OCI-M1 (cell line): ENCODE results near the gene KRTAP10-2.
"Not testable (repeated sequence)": the region's sequence is repeated elsewhere in the genome, so short reads cannot be mapped to it uniquely, and the experiment has no call there.

Source experiments
- DNase-seq: peaks from one replicate; lab custom pipeline; 2025; lab: John Stamatoyannopoulos, UW

KRTAP10-2 gene

DNA sequence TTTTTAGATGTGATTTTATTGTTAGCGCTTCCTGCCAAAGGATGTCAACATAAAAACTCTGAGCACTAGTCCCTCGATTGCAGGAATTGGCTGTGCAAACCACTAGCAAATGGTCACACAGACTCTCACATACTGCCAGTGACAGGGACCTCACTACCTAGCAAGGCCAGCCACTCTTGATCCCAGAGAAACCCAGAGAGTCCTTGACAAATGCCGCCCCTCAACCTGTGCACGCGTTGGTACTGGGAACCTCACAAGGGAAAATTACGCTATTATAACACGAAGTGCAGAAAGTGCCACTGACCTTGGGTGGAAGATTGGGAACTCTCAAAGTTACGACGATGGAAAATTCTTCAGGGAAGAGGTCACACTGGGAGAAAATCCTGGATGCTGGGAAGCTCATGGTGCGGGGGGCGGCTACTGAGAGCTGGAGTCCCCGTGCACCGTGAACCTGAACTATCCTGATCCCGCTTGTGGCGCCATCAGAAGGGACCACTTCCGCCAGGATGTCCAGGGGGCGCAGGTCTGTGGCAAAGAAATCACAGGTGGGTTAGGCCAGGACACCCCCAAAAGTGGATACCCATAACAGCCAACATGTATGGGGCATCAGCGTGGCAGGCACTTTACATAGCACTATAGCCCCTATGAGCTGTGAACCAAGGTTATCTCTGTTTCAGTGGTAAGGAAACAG is 16.3 kb upstream of the KRTAP10-2 start:
- no peak for DNase-seq

DNA sequence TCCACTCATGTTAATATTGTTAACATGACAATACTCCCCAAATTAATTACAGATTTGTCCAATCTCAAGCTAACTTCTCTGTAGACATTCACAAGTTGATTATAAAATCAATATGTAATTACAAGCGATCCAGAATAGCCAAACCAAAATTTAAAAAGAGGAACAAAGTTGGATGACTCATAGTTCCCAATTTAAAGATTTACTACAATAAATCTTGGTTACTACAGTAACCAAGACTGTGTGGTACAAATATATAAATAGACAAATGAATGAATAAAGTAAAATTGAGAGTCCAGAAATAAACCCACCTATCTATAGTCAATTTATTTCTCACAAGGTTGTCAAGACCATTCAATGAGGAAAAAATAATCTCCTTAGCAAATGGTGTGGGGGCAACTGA is 15.1 kb upstream of the KRTAP10-2 start:
- peak; percentile 75 for DNase-seq

DNA sequence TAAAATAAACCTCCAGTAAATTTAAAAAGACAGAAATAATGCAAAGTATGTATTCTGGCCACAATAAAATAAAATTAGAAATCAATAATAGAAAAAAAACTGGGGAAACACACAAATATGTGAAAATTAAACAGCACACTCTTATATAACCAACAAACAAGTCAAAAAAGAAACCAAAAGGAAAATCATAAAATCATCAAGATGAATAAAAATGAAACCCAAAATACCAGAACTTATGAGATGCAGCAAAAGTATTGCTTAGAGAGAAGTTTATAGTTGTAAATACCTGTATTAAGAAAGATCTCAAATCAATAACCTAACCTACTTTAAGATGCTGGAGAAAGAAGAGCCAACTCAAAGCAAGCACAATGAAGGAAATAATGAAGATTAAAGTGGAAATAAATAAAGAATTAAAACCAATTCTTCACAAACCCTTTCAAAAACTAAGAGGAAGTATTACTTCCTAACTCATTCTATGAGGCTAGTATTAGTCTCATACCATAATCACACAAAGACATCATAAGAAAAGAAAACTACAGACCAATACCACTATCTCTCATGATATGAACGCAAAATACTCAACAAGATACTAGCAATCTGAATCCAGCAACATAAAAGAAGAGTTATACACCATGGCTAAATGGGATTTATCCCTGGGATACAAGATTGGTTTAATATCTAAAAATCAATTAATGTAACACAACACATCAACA is 13.7 kb upstream of the KRTAP10-2 start:
- DNase-seq = no peak

DNA sequence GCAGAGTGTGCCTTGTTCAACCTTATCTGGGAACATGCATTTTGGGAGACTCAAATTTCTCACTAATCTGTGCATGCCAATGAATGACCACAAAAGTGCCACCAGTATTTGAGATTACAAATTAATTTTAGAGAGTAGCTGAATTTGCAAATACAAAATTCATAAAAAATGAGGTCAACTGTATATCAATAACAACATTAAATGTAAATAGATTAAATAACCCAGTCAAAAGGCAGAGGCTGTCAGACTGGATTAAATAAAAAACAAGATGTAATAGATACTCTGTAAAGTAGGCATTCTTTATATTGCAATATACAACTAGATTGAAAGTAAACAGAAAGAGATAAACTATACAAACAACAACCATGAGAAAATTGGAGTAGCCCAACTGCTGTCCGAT is 12.8 kb upstream of the KRTAP10-2 start:
- DNase-seq = no peak

DNA sequence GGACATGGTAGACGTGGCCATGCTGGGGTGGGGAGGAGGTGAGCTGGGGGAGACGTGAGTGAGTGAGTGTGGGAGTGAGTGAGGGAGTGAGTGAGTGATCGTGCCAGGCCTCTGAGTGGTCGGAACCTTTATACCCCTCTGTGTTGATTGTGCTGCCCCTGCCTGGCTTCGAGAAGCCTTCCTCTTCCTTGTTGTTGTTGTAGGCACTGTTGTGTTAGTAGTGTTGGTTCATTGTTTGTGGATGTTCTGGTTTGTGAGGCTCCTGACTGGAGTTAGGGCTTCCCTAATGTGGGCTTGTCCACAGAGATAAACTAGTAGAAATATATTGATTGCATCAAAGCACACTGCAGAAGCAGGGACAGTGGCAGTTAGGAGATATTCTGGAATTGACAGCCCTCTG is 7.4 kb upstream of the KRTAP10-2 start, which contains the start of gene KRTAP10-3:
Gene KRTAP10-3 (minus strand): TSS at position 101 of the 400 bp plus-strand sequence. CDS start 80 bp downstream, at position 21.
- DNase-seq = no peak

DNA sequence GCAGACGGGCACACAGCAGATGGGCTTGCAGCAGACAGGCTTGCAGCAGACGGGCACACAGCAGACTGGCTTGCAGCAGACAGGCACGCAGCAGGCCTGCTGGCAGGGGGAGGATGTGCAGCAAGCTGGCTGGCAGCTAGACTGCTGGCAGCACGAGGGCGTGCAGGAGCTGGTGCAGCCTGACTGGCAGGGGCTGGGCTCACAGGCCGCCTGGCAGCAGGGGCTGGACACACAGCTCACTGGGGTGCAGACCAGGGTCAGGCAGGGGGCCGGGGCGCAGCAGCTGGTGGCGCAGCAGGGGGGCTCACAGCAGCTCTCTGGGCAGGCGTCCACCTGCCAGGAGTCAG is 7.0 kb upstream of the KRTAP10-2 start:
- not testable (repeated sequence) for DNase-seq

DNA sequence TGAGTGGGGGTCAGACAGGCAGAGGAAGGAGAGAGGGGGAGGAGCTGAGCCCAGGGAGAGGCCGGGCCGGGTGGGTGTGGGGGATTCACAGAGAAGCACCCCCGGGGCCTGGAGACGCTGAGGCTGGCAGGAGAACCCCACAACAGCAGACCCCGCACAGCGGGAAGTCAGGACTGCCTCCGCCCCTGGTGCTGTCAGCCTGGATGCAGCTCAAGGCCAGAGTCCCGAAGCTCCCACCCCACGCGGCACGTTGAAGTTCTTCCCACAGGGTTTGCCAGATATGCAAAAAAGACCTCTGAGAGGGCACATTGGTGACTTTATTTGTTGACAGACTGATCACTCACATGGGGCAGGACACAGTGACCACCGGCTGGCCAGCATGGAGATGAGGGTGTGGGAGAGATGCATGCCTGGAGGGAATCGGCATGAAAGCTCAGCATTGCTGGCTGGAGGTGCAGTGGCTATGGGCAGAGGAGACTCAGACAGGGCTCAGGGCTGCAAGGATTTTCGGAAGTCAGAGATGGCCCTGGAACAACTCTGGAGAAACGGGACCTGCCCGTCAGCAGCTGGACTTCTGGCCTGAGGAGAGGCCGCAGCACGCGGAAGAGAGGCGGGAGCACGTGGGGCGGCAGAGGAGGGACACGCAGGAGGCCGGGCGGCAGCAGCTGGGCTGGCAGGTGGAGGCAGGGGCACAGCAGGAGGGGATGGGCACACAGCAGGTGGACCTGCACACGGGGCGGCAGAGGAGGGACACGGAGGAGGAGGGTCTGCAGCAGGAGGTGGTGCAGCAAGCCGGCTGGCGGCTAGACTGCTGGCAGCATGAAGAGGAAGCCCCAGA is 6.4 kb upstream of the KRTAP10-2 start:
- DNase-seq = no peak

DNA sequence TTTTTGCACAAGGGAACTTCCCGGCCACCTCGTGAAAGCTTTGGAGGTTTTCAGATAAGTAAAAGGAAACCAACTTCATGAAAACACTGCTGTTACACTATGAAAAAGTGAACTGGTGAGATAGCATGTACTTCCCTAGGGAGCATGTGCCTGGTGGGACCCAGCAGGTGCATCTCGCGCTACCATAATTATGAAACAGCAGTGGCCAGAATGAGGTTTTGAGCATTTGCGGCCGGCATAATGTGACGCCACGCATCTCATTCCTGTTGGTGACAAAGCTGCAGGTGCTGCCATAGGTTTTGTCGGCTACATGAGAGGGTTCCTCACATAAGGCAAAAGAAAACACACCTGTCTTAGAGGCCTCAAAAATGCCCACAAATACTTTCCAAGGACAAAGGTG is 5.6 kb upstream of the KRTAP10-2 start:
- no peak for DNase-seq

DNA sequence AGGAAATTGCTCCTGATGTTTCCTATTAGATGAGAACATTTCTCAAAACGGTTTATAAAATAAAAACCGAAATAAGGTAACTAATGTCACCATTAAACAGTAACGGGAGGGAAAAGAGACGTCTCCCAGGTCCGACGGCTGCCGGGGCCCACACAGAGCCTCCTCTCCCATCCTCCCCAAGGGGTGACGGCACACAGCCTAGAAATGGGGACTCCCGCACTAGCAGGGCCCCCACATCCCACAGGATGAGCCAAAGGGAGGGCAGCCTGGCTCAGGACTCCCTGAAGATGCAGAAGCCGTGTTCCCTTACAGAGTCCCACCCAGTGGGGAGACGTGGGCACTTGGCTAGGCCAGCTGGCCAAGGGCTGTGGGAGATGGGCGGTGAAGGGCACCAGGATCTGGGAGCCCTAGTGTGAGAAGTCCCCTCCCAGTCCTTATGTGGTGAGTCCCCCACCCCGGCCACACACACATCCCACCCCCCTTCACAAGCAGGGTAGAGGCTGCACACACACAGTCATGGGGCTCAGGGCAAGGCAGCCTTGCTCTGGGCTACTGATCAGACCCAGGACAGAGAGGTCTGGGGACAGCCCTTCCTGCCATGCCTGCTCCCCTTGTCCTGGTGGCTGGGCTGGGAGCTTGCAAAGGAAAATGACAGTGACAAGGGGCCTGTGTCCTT is 4.0 kb upstream of the KRTAP10-2 start:
- DNase-seq = no peak

DNA sequence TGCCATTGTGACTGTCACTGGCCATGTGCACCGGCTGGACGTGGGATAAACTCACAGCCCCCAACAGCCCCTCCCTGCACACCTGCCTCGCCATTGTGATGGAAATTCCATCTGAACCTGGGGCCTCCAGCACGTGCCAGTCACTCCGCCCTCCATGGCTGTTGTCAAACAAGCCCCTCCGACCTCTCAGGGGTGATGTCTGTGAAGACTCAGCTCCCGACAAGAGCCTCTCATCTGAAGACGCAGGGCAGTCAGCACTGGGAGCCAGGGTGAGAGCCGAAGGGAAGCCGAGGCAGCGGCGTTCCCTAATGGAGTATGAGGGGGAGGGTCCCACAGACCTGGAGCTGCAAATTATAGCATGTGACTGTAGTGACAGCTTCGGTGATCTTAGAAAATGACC is 1.4 kb upstream of the KRTAP10-2 start:
- no peak for DNase-seq

DNA sequence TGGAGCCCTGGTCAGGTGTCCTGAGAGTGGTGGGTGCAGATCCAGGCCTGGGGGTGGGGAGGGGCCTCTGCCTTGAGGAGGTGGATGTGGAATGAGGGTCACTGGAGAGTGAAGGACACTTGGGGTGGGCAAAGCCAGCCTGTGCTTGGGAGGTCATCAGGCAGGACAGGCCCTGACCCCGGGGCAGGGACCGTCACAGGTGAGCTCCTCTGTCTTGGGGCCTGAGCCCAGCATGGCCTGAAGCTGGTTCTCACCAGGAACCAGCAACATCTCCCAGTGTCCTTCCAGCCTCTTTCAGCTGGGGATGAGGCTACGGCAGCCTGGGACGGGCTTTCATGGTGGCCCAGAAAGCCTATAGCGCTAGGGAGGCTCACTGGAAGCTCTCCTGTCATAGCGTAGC is 831 bp upstream of the KRTAP10-2 start:
- no peak for DNase-seq

DNA sequence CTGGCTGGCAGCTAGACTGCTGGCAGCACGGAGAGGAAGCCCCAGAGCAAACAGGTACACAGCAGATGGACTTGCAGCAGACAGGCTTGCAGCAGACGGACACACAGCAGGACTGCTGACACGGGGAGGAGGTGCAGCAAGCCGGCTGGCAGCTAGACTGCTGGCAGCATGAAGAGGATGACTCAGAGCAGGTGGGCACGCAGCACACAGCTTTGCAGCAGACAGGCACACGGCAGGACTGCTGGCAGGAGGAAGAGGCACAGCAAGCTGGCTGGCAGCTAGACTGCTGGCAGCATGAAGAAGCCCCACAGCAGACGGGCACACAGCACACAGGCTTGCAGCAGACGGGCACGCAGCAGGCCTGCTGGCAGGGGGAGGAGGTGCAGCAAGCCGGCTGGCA is 498 bp downstream of the KRTAP10-2 start:
- no peak for DNase-seq

DNA sequence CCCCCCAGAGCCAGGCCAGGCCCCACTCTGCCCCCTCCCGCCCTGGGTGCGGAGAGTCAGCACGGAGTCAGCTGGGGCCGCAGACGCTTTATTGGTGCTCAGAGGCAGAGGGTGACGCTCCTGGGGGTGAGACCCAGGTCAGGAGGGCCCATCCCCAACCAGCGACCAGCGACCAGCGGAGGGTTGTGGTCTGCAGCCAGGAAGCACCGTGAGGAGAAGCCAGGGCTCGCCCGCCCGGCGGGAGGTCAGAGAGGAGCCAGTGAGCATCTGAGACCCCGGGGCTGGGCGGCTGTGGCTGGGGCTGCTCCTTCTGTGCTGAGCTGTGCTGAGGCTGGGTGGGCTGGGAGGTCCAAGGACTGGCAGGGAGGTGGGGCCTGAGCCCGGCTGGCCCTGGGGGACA is 1.0 kb downstream of the KRTAP10-2 start:
- not testable (repeated sequence) for DNase-seq

DNA sequence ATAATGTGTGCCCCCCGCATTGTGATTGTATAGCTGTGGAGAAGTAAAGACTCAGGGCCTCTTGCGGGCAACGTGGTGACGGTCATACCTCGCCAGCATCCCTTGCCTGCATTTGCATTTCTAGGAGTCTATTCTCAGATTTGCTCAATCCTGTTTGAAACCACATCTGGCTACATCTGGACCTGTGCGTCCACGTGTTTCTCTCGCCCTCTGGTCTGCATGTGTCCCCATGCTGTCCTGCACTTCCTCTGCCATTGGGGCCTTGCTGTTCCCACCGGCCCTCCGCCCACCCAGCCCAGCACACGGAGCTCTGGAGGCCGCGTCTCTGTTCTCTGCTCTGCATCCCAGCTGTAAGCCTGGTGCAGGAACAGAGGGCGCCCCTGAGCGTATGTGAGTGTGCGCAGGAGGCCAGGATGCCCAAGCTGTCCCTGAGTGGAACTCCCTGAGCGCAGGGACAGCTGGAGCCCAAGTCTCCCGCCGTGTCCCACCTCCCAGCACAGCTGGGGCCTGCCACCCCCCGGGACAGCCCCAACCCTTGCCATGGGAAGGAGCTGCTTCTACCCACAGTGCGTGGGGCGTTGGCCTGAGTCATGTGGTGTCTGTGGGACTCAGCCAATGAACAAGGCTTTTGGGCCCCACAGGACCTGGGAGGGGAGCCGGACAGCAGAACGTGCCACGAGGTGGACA is 1.6 kb downstream of the KRTAP10-2 start:
- no peak for DNase-seq

DNA sequence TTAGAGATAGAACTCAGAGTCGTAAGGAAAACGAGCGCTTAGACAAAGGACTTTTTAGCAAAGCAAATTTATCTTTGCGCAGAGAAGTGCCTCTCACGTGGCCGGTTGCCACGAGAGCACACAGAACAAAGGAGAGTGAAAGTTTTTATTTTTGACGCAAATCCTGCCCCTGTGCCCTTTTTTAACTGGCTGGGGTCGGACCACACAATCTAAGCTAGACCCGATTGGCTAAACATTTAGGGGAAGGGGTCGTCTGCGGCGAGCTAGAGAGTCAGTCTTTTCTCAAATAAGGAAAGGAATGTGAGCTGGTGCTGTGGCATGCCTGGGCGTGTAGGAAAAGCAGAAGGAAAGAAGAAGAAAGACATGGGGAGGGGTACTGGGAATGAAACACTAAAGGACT is 2.4 kb downstream of the KRTAP10-2 start:
- DNase-seq = no peak

DNA sequence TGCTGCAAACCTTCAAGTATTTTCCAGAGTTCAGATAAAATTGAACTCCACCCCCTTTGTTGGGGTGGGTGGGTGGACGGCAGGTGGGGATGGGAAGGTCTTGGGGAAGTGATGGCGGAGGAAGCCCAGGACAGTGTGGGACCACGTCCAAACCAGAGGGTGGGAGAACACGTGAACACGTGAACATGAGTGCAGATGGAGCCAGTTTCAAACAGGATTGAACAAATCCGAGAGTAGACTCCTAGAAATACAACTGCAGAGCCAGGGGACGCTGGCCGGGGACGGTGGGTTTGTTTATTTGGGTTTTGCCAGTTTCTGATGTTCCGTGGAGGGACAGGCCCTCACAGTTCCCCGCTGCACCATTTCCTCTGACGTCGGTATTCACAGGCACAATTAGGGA is 2.9 kb downstream of the KRTAP10-2 start:
- DNase-seq = no peak

DNA sequence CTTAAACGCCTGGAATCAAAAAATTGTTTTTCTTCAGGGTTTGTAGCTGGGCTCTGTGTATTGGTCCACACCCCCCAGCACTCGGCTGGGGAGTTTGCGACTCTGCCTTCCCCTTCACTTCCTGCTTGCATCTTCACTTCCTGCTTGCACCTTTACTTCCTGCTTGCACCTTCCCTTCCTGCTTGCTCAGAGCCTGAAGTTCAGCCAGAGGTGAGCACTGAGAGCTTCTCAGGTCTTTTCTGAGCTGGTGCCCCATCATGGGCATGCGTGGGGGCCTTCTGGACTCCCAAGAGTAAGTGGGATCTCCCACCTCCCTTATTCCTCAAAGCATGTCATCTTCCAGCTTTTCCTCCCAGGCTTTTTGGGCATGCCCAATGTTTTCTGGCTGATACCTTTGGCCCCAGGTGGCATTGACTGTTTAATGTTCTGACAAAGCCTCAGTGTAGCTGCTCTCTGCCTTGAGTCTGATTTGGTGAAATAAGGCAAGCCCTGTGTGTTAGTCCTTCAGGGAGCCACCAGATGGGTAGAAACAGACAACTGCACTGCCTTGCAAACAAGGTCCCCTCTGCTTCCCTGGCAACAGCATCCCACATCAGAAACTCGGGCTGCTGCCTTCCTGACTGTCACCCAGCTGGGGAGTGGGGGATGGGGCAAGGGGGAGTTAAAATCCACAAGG is 3.5 kb downstream of the KRTAP10-2 start:
- no peak for DNase-seq

DNA sequence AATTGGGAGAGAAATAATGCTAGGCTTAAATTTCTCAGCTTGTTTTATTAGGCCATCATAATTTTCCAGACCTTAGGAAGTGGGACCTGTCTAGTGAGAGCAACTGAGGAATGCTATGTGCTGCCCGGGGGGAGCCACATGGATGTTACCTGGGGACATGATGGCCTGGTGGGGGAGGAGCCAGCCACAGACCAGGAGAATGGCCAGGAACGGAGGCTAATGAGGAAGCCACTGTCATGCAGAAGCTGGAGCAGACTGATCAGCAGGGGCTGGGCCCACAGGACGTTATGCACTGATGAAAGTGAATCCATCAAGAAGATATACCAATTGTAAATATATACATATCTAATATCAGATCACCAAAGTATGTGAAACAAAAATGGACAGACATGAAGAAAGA is 6.7 kb downstream of the KRTAP10-2 start:
- DNase-seq = no peak

DNA sequence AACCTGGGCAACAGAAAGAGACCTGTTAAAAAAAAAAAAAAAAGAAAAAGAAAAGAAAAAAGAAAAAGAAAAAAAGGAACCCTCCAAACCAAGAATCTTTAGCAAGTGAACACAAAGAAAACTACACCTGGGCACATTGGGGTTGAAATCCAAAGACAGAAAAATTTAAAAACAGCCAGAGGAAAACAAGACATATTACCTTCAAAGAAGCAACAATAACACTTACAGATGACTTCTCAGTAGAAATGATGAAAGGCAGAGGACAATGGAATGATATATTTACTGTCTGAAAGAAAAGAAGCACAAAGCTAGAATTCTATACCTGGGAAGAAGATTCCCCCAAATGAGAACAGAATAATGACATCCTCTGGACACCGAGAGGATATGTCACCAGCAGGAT is 8.6 kb downstream of the KRTAP10-2 start:
- DNase-seq = no peak

DNA sequence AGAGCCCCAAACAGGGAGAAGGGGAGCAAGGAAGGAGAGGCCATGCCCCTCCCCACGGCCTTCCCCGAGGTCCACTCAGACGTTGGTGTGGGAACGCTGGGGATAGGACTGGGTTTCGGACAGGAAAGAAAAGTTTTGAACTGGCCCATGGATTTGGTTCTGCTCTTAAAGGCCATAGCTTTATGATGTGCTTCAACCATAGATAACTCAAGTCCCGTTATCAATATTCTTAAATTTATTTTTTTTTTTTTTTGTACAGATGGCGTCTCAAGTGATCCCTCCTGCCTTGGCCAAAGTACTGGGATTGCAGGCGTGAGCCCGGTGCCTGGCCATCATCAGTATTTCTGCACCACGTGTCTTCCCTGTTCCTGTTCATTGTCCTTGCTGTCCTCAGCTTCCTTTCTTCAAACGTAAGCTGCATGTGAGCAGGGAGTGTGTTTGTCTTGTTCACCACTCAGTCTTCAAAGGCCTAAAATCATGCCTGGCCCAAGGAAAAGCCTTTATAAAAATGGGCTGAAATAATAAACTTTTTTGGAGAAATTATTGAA is 10.5 kb downstream of the KRTAP10-2 start:
- DNase-seq = no peak
